GM18951 (cell line): Measurements from ENCODE around the gene NDE1.
A peak's percentile ranks its signal among the peaks of the same experiment; 100 is the strongest.
"Not testable (repeated sequence)": the region's sequence is repeated elsewhere in the genome, so short reads cannot be mapped to it uniquely, and the experiment has no call there.

ENCODE experiments used
- POLR2A ChIP-seq: IDR thresholded peaks from 4 replicates; pipeline ENCODE4 v1.6.1; 2011; ENCODE audit warnings: mild to moderate bottlenecking; ENCODE audit not compliant: insufficient read length, insufficient read depth; ENCODE audit errors: extremely low read depth
- in situ Hi-C: fragments of 300-500 bp; cut with MboI; formaldehyde crosslinking; loops from one replicate; pipeline ENCODE4 v1.12.0; 2022; ENCODE audit warnings: low sequenced_read_pairs, mixed read lengths, inconsistent platforms; ENCODE audit not compliant: unreplicated experiment

The NDE1 gene

GRCh38 chr16:15641753-15642556, 8.1 kb upstream of the NDE1 start:
- TF ChIP-seq POLR2A, result no peak
- in situ Hi-C loops, result no loop called here

- TF ChIP-seq POLR2A, result peak; percentile 56
- in situ Hi-C loops, result no loop called here
Observed at GRCh38 chr16:15642557-15643047, 7.4 kb upstream of the NDE1 start.

GRCh38 chr16:15643048-15643945, 6.7 kb upstream of the NDE1 start, which contains the start of gene MARF1:
TSS of gene MARF1 (minus strand) at chr16:15643154. CDS start at chr16:15639233, 3,921 bp downstream.
- TF ChIP-seq POLR2A, result peak; percentile 79
- in situ Hi-C loops, result no loop called here

- in situ Hi-C loops, result no loop called here
- TF ChIP-seq POLR2A, result no peak
Observed at GRCh38 chr16:15643946-15644250, 6.1 kb upstream of the NDE1 start.

GRCh38 chr16:15644267-15644961, 5.6 kb upstream of the NDE1 start:
- in situ Hi-C loops, result no loop called here

GRCh38 chr16:15644962-15645465, 5.0 kb upstream of the NDE1 start:
- in situ Hi-C loops, result not testable (repeated sequence)

More at GRCh38 chr16:15644267-15644961, 5.6 kb upstream of the NDE1 start:
- TF ChIP-seq POLR2A, result no peak

- in situ Hi-C loops, result not testable (repeated sequence)
Observed at GRCh38 chr16:15646557-15647293, 3.3 kb upstream of the NDE1 start.

- no peak for TF ChIP-seq POLR2A
- in situ Hi-C loops, result no loop called here
Observed at GRCh38 chr16:15647294-15648014, 2.6 kb upstream of the NDE1 start.

- TF ChIP-seq POLR2A, result no peak
- in situ Hi-C loops, result no loop called here
Observed at GRCh38 chr16:15648135-15648730, 1.8 kb upstream of the NDE1 start.

- in situ Hi-C loops, result not testable (repeated sequence)
Observed at GRCh38 chr16:15649311-15649710, 734 bp upstream of the NDE1 start.

- TF ChIP-seq POLR2A, result no peak
- in situ Hi-C loops, result no loop called here
Observed at GRCh38 chr16:15649727-15650018, 372 bp upstream of the NDE1 start.

- in situ Hi-C loops, result no loop called here
- TF ChIP-seq POLR2A, result no peak
Observed at GRCh38 chr16:15650698-15651171, 690 bp downstream of the NDE1 start.
